Neural crest cell (in vitro differentiated cells): ENCODE data around the gene NOVA2. TPM values are rescaled to one million over a fixed set of nuclear protein-coding genes. Genes with fewer than 3 reads are reported as not detected.

Experiments
- DNase-seq: peaks from one replicate; pipeline ENCODE4 v3.0.0; 2021; ENCODE audit warnings: low read depth, mixed read lengths, low spot score
- H3K27ac Mint-ChIP-seq: one replicate; pipeline ENCODE4 v1.8.0; 2021; ENCODE audit warnings: mild to moderate bottlenecking, mixed read lengths; ENCODE audit not compliant: unreplicated experiment
- H3K27me3 Mint-ChIP-seq: 2 replicates; pipeline ENCODE4 v1.8.0; 2021; ENCODE audit warnings: low read depth, mild to moderate bottlenecking, mixed read lengths
- H3K36me3 Mint-ChIP-seq: 2 replicates; pipeline ENCODE4 v1.8.0; 2021; ENCODE audit warnings: low read depth, mild to moderate bottlenecking, mixed read lengths
- H3K4me1 Mint-ChIP-seq: 2 replicates; pipeline ENCODE4 v1.8.0; 2021; ENCODE audit warnings: mixed read lengths
- H3K4me3 Mint-ChIP-seq: one replicate; pipeline ENCODE4 v1.8.0; 2021; ENCODE audit warnings: mild to moderate bottlenecking, mixed read lengths
- H3K9me3 Mint-ChIP-seq: 2 replicates; pipeline ENCODE4 v1.8.0; 2021; ENCODE audit warnings: mixed read lengths
- CTCF ChIP-seq: fragments of 200-600 bp; sonication (generic); conservative IDR thresholded peaks from 2 replicates; pipeline ENCODE4 v1.5.0; 2021; ENCODE audit warnings: antibody characterized with exemption, mild to moderate bottlenecking
- total RNA-seq: library from RNA; stranded (reverse); gene quantifications from 2 replicates; pipeline ENCODE4 v1.2.1, GENCODE V29; 2021

The NOVA2 gene
- total RNA-seq, 1 donor from 2014 or later, result 25.5 TPM

- Mint-ChIP-seq H3K27ac (no peak overlapping the region), H3K4me3 (no peak overlapping the region), H3K4me1 (peaks cover 17% of the 10 kb centered on the region), H3K36me3 (no peaks in the 10 kb centered on the region), H3K27me3 (peaks cover 29% of the 10 kb centered on the region), H3K9me3 (no peaks in the 10 kb centered on the region)
- peak; percentile 85 for TF ChIP-seq CTCF
- peak; percentile 77 for DNase-seq
Observed at GRCh38 chr19:46009530-46010510, 36.2 kb upstream of the NOVA2 start.

GRCh38 chr19:46006411-46006810 lies 32.7 kb upstream of the NOVA2 start:
- Mint-ChIP-seq H3K9me3 (no peaks in the 10 kb centered on the region), H3K4me3 (no peak overlapping the region), H3K36me3 (no peaks in the 10 kb centered on the region), H3K27me3 (peaks cover 5% of the 10 kb centered on the region), H3K4me1 (peaks cover 11% of the 10 kb centered on the region), H3K27ac (no peak overlapping the region)
- DNase-seq, result no peak
- no peak for TF ChIP-seq CTCF

- H3K4me3 Mint-ChIP-seq, result no peak overlapping the region
- H3K9me3 Mint-ChIP-seq, result no peaks in the 10 kb centered on the region
- peaks cover 30% of the 10 kb centered on the region for H3K27me3 Mint-ChIP-seq
- H3K36me3 Mint-ChIP-seq, result no peaks in the 10 kb centered on the region
- H3K4me1 Mint-ChIP-seq, result peaks cover 30% of the 10 kb centered on the region
- no peak for TF ChIP-seq CTCF
- no peak for DNase-seq
- no peak overlapping the region for H3K27ac Mint-ChIP-seq
Observed at GRCh38 chr19:46002678-46003275, 29.1 kb upstream of the NOVA2 start.

GRCh38 chr19:46000491-46001246 lies 27.0 kb upstream of the NOVA2 start:
- H3K27ac Mint-ChIP-seq, result no peak overlapping the region

More at GRCh38 chr19:46000491-46001246, 27.0 kb upstream of the NOVA2 start:
- peaks cover 30% of the 10 kb centered on the region for H3K27me3 Mint-ChIP-seq
- no peaks in the 10 kb centered on the region for H3K9me3 Mint-ChIP-seq
- TF ChIP-seq CTCF, result no peak
- peaks cover 29% of the 10 kb centered on the region for H3K4me1 Mint-ChIP-seq
- H3K36me3 Mint-ChIP-seq, result no peaks in the 10 kb centered on the region
- no peak for DNase-seq
- peak overlapping the region; percentile 82 for H3K4me3 Mint-ChIP-seq
